GM10266 (cell line): ENCODE measurements around the gene TBX15.

ENCODE experiments used
- DNase-seq: peaks from one replicate; pipeline ENCODE4 v3.0.0; 2012; ENCODE audit errors: extremely low spot score
- CTCF ChIP-seq: IDR thresholded peaks from 2 replicates; pipeline ENCODE4 v1.5.1; 2012; ENCODE audit warnings: mild to moderate bottlenecking, low read depth; ENCODE audit not compliant: control insufficient read depth, insufficient read depth; ENCODE audit errors: missing control alignments

Gene TBX15

GRCh38 chr1:118934706-118935105 lies 53.4 kb downstream of the TBX15 start:
- DNase-seq = no peak
- TF ChIP-seq CTCF = no peak

GRCh38 chr1:118933051-118933781 lies 54.9 kb downstream of the TBX15 start:
- TF ChIP-seq CTCF = no peak
- DNase-seq = no peak

GRCh38 chr1:118931876-118932275 lies 56.3 kb downstream of the TBX15 start:
- no peak for DNase-seq
- no peak for TF ChIP-seq CTCF

- TF ChIP-seq CTCF = no peak
- no peak for DNase-seq
Observed at GRCh38 chr1:118928739-118929554, 59.2 kb downstream of the TBX15 start.

- DNase-seq = no peak
- no peak for TF ChIP-seq CTCF
Observed at GRCh38 chr1:118927427-118928187, 60.5 kb downstream of the TBX15 start.

GRCh38 chr1:118926261-118926660 lies 61.9 kb downstream of the TBX15 start:
- DNase-seq = no peak
- no peak for TF ChIP-seq CTCF
